NCI-H1092 (cell line): ENCODE data around the gene FRMPD1.
"Not testable (repeated sequence)": the region's sequence is repeated elsewhere in the genome, so short reads cannot be mapped to it uniquely, and the experiment has no call there.

Source experiments
- DNase-seq: peaks from one replicate; lab custom pipeline; 2025; lab: John Stamatoyannopoulos, UW

The FRMPD1 gene

GRCh38 chr9:37650873-37651768, at the start of gene FRMPD1:
Gene FRMPD1 (plus strand): TSS chr9:37650954. CDS start chr9:37692642, 41,688 bp downstream.
- peak; percentile 78 for DNase-seq

- not testable (repeated sequence) for DNase-seq
These were observed 48.7 kb upstream of the FRMPD1 start for GRCh38 chr9:37602061-37602460.

DNA sequence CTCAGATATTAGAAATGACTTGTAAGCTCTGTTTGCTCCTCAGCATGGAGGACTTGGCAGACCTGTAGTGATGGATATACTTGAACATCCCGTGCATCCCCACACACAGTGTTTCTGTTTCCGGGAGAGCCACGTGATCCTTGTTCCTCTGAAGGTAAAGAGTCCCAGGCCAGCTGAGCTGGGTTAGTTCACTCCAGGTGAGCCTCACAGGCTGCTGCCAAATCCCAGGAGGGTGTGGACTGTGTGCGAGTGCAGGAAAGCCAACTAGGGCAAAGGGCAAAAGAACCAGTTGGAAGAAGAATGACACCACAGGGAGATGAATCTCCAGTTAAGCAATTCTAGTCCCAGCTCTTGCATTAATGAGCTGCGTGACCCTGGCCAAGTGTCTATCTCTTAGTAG, 47.9 kb upstream of the FRMPD1 start:
- DNase-seq: no peak

DNA sequence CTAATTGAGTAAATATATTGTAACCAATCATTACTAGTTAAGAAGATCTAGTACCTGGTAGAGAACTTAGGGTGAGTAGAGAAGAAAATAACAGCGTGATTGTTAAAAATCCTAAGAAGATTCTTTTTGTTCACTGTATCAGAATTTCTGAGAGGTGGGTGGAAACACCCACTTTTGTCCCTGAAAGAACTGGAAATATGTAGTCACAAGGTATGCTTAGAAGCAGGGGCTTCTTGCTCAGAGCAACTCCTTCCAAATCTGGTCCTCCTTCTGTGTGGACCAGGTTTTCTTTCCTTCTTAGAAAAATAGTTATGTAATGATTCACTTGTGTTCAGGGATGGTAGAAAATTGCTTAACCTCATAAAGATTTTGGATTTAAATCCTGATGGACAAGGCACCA, 46.5 kb upstream of the FRMPD1 start:
- no peak for DNase-seq

- no peak for DNase-seq
These were observed 42.5 kb upstream of the FRMPD1 start for GRCh38 chr9:37608250-37608649.

- DNase-seq: no peak
These were observed 40.9 kb upstream of the FRMPD1 start for GRCh38 chr9:37609735-37610397.

DNA sequence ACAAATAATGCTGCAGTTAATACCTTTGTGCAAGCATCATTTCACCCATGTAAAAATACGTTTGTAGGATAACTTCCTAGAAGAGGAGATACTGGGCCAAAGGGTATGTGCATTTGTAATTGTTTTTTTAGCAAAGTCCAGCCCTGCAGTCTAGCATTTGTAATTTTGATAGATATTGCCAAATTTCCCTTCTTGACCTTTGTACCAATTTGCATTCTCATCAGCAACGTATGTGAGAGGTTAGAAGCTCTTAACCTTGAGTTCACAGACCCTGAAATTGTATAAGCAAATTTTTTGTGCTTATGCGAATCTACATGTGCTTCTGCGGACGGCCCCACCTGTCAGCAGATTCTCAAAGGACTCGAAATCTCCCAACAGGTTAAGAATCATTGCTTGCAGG, 39.7 kb upstream of the FRMPD1 start:
- DNase-seq: no peak

DNA sequence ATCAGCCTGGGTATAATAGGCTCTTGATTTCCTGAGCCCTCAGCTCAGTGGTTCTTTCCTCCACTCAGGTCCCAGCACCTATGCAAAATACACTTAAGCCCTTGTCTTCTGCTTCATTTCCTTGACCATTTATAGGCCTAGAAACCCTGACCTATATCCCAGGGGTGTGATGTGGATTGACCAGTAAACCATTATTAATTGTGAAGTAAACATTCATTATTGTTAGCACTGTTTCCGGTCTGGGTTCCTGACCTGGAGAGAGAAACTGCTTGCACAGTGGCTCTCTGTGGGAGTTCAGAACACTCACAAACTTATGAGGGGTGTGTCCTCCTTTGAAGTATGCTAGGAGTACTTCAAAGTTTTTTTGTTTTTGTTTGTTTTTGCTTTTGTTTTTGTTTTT, 38.8 kb upstream of the FRMPD1 start:
- DNase-seq: no peak

DNA sequence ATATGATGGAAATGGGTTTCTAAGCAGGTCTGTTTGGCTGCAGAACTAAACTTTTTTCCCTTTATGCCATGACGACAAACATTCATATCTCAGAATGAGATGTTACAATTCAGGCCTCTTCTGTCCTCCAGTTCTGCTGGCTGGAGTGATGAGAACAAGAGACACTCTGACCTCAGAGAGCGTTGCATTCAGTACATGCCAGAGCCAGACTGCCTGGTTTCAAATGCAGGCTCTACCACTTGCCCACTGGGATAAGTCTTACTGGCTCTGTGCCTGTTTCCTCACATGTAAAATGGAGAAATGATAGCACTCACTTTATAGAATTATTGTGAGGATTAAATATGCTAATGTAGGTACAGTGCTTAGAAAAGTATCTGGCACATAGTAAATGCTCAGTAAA, 33.6 kb upstream of the FRMPD1 start:
- DNase-seq: no peak

- DNase-seq: no peak
These were observed 32.9 kb upstream of the FRMPD1 start for GRCh38 chr9:37617832-37618231.

DNA sequence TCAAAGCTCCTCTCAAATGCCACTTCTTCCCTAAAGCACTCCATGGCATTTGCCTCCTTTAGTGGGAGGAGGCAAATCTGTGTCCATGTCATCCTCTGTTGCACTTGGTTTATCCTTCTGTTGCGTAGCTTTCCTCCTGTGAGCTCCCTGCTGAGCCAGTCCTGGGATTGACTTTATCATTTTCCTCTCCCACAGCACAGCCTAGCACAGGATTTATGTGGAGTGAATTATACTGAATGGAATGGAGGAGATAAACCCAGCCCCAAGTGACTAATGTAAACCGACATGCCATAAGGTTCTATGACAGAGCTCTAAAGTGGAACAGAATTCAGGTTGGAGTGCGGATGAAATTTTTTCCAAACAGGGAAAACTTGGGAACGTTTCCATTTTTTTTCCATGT, 31.9 kb upstream of the FRMPD1 start:
- DNase-seq: no peak

- DNase-seq: no peak
These were observed 30.9 kb upstream of the FRMPD1 start for GRCh38 chr9:37619806-37620205.

- DNase-seq: no peak
These were observed 30.4 kb upstream of the FRMPD1 start for GRCh38 chr9:37620396-37620795.

- no peak for DNase-seq
These were observed 29.3 kb upstream of the FRMPD1 start for GRCh38 chr9:37621273-37622121.

DNA sequence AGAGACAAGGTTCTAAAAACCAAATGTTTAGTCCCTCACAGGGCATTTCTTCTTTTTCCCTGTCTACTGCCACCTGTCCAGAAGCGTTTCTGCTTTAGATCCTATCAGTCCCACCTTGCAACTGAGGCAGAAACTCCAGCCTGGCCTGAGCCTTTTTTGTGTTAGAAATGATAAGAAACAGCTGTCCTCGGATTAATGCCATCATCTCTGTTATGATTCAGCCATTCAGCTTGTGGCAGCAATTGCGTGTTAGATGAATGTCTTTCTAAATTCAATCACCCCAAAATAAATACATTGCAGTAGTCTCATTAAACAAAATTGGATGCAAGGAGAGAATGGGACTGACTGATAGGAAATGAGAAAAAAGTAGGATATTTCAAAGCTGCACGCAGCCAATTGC, 28.3 kb upstream of the FRMPD1 start:
- DNase-seq: no peak

- DNase-seq: no peak
These were observed 27.5 kb upstream of the FRMPD1 start for GRCh38 chr9:37623267-37623666.

GRCh38 chr9:37624073-37624472, 26.7 kb upstream of the FRMPD1 start:
- no peak for DNase-seq

DNA sequence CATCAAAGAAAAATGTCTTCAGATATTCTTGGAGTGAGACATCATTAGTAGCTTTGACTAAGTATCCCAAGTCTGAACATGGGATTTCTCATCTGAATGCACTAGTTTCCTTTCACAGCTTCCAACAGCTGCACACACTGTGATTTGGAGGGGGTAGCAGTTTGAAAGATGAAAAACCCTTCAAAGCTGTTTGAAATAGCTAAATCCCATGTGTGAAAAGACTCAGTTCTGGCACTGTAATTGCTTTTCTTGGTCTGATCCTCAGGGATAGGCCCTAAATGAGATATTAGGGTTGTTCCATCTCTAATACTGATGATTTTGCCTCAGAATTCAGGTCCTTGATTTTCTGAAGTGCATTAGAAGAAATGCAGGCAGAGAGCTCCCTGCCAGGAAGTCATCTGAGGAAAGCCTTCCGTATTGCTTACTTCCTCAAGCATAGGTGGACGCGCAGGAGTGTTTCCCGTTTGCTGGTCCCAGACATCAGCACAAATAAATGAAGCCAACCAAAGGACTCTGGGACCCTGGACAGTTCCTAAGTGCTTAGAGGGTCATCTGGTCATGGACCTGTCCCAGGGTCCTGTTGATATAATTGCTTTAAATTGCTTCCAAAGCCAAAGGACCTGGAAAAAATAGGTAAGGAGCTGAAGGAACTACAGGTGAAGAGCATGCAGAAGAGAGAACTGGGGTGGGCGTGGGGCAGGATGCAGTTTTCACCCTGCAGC, 25.6 kb upstream of the FRMPD1 start:
- no peak for DNase-seq

GRCh38 chr9:37625758-37626147, 25.0 kb upstream of the FRMPD1 start:
- no peak for DNase-seq

DNA sequence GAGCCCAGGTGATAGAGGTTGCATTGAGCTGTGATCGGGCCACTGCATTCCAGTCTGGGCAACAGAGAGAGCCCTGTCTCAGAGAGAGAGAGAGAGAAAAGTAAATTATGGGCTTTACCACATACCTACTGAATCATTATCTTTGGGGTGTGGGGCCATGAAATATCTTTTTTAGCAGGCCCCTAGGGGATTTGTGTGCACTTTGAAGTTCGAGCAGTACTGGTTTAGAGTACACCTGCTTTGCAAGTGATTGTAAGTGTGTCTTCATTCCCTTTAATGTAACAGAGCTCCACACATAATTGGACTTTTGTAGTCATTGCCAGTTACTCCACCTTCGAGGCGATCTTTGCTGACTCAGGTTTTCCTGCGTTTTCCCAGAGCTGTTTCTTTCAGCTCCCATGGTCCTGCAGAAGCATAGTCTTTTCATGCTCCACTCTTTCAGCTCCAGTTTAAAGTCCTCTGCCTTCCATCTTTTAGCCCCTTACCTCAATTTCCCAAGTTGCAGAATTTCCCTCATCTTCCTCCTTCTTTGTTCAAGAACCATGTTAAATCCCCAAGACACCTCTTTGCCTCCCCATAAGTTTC, 24.0 kb upstream of the FRMPD1 start:
- DNase-seq: no peak

- no peak for DNase-seq
These were observed 18.3 kb upstream of the FRMPD1 start for GRCh38 chr9:37632479-37632878.

- DNase-seq: no peak
These were observed 14.9 kb upstream of the FRMPD1 start for GRCh38 chr9:37635808-37636207.
